Stimulated activated CD4-positive, alpha-beta T cell treated with anti-CD3 and anti-CD28 coated beads, Interleukin-12 subunit alpha, Interleukin-12 subunit beta, amount 100 ng/mL, for 24 hours (primary cell): ENCODE results near the gene C5orf52.
"Not testable (repeated sequence)": the region's sequence is repeated elsewhere in the genome, so short reads cannot be mapped to it uniquely, and the experiment has no call there.

Source experiments
- DNase-seq, 2 experiments: peaks; one replicate each; pipeline ENCODE4 v3.0.0-alpha.2; 2020; ENCODE audit warnings: low read depth in 2 of 2

The C5orf52 gene

GRCh38 chr5:157722895-157723294, 51.6 kb downstream of the C5orf52 start:
- not testable (repeated sequence) for DNase-seq

GRCh38 chr5:157726607-157727006, 55.3 kb downstream of the C5orf52 start:
- DNase-seq = not testable (repeated sequence)

- not testable (repeated sequence) for DNase-seq
Observed at GRCh38 chr5:157727858-157728257, 56.5 kb downstream of the C5orf52 start.
